Measurements from ENCODE around the gene PRRX1.

Gene PRRX1

GRCh38 chr1:170776252-170776651, 112.3 kb downstream of the PRRX1 start:
- no peak for DNase-seq

GRCh38 chr1:170776777-170777176, 112.8 kb downstream of the PRRX1 start:
- DNase-seq = no peak
